GM18909 (cell line): ENCODE data around the gene CECR2.

Experiments
- ATAC-seq: cut with Tn5 transposase; IDR thresholded peaks from one replicate; pipeline ENCODE4 v1.9.1; 2021; ENCODE audit warnings: mild to moderate bottlenecking; ENCODE audit not compliant: unreplicated experiment, poor library complexity

Gene CECR2

DNA sequence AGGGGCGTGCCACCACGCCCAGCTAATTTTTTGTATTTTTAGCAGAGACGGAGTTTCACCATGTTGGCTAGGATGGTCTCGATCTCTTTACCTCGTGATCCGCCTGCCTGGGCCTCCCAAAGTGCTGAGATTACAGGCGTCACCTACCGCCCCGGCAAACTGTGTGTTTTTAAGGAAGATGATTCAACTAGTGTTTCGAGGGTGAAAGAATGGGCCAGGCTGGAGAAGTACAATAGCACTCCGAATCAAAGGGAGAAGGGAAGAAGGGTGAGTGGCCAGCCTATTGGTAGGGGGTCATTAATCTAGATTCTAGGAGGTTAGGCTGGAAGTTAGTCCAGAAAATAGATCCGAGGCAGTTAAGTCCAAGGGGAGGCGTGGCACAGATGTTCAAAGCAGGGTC lies 2.9 kb upstream of the CECR2 start:
- ATAC-seq = no peak

DNA sequence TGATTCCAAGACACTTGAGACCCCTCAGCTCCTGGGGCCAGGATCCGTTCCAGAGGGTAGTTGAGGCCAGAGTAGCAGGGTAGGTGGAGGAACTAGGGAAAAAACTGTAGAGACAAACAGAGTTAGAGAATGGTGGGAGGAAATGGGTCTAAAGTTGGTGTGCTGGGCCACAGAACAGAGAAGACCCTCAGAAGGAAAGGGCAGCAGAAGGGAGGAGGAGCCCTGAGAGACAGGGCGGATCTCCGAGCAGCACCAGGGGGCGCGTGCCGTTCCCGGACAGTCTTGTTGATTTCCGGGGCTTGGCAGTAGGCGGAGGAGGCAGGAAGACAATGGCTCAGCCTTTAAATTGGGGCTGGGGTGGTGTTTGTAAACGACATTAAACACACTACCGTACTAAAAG lies 2.4 kb upstream of the CECR2 start:
- ATAC-seq = no peak

- ATAC-seq = no peak
Observed at GRCh38 chr22:17368144-17368543, 1.1 kb upstream of the CECR2 start.

DNA sequence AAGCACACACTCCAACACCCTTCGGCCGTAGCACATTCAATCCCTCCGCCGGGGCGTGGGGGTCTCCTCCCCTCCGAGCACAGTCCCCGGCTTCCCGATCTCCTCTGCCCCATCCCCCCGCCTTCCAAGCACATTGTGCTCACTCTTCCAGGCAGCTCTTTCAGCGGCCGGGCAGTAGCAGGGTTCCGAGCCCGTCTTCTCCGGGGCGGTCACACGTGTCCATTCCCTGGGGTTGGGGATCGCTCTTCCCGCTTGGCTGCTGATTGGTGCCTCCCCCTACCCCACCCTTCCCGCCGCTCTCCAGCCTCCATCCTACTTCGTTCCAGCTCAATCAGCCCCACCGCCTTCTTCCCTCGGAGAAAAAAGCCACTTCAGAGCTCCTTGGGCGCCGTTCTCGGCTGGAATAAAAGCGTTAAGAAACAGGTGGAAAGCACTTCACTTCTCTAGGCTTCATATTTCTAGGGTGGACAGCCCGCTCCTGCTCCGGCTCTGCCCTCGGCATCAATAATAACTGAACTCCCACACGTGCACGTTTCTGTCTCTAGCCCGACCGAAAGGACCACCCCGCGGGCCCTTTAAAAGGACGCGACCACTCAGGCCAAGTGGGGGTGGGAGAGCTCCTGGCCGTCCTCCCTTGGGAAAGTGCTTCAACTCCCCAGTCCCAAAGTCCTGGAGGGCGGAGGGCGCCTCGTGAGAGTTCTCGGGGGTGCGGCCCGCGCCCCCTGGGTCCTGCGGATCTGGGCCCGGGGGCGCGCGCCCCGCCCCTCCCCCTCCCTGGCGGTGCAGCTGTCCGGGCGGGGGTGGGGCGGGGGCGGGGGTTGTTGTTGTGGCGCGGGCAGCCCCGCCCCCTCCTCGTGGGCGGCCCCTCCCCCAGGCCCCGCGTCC lies 464 bp upstream of the CECR2 start:
- ATAC-seq = no peak

DNA sequence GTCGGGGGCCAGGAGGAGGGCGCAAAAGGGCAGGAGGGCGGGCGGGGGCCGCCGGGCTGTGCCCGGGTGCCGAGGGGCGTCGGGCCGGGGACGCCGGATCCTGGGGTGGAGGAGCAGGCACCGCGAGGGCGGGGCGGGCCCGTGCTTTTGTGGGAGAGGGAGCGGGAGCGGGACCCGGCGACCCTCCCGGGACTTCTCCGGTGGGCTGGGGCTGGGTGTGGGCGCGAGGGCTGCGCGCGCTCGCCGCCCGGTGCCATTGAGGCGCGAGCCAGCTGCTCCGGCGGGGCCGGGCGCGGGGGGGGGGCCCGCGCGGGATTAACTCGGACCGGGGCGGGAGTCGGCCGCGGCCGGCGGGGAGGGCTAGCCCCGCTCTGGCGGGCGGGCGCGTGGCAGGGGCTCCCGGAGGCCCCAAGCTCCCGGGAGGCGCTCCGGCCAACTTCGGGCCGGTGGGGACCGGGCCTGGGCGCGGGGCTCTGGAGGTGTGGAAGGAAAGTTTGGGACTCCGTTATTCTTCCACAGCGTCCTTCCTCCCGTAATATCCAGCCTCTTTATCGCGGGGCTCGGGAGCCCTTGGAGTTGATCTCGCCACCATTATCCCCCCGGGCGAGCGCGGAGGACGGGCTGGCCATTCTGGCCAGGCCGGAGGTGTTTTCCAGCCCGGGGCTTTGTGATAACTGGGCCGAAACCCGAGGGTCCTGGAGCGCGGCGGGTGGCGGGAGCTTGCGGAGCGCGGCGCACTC lies 936 bp downstream of the CECR2 start:
- no peak for ATAC-seq

- ATAC-seq = no peak
Observed at GRCh38 chr22:17370766-17371432, 1.6 kb downstream of the CECR2 start.

GRCh38 chr22:17371448-17371847 lies 2.2 kb downstream of the CECR2 start:
- no peak for ATAC-seq

DNA sequence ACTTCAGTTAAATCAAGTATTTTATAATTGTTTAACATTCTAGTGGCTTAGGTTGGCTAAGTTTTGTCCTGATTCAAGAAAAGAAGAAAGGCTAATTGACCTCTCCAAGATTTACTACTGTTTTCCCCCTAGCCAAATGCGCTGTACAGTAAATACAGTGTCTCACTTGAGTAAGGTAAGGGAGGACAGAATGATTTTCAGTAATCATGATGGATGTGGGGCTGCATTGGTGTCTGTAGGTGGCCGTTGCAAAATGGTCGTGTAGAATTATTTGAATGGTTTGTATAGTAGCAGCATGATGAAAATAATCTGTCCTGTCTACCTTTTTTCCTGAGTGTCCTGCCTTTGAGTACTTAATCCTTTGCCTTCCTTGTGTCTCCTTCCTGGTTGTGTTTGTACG lies 4.6 kb downstream of the CECR2 start:
- ATAC-seq = no peak

- ATAC-seq = no peak
Observed at GRCh38 chr22:17375914-17376614, 6.8 kb downstream of the CECR2 start.

- ATAC-seq = no peak
Observed at GRCh38 chr22:17376950-17377349, 7.7 kb downstream of the CECR2 start.

DNA sequence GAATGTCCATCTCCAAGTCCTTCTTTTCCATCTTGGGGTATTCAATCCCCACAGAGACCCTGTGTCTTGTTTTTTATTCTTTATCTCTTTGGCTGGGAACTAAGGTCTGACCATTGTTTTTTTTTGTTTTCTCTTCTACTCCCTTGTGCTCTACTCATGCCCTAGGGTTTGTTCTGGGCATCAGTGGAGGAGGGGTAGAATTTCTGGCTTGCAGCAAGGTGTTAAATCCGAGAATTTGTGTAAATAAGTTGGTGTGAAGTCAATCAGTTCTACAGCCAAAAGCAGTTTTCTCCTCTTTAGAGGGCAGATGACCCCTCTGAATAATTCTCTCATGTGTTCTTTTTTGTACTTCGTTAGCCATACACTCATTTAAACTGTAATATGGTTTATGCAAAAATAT lies 10.7 kb downstream of the CECR2 start:
- ATAC-seq = no peak

- ATAC-seq = no peak
Observed at GRCh38 chr22:17380359-17381087, 11.3 kb downstream of the CECR2 start.

GRCh38 chr22:17381192-17381913 lies 12.1 kb downstream of the CECR2 start:
- ATAC-seq = no peak

- no peak for ATAC-seq
Observed at GRCh38 chr22:17384612-17385330, 15.5 kb downstream of the CECR2 start.

GRCh38 chr22:17387356-17387755 lies 18.1 kb downstream of the CECR2 start:
- ATAC-seq = no peak

DNA sequence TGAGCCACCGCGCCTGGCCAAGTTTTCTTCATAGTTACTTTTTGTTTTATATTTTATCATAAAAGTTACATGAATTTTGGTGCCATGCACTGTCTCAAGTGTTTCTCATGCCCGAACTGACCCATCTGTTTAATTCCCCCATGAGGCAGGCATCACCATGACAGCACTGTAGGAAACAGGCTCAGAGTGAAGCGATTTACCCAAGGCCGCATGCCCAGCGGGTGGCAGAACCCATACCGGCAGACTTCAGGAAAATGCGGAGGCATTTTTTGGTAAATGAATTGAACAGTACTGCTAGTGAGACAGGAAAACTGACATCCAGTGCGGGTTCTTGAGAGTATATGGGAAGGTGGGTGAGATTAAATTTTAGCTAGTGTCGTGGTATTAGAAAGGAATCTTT lies 19.0 kb downstream of the CECR2 start:
- no peak for ATAC-seq

GRCh38 chr22:17390087-17390486 lies 20.8 kb downstream of the CECR2 start:
- no peak for ATAC-seq

- no peak for ATAC-seq
Observed at GRCh38 chr22:17396516-17396915, 27.3 kb downstream of the CECR2 start.
